Stimulated activated CD4-positive, alpha-beta T cell treated with anti-CD3 and anti-CD28 coated beads, Interleukin-15, amount 100 ng/mL, for 1 hour (primary cell): ENCODE data around the gene ACSF3.
"Not testable (repeated sequence)": the region's sequence is repeated elsewhere in the genome, so short reads cannot be mapped to it uniquely, and the experiment has no call there.

Experiments used
- DNase-seq, 2 donors: peaks; one replicate each; pipeline ENCODE4 v3.0.0-alpha.2; 2020; ENCODE audit warnings: low read depth in 1 of 2, low spot score in 1 of 2

ACSF3 gene

GRCh38 chr16:89072548-89073130 is 21.0 kb upstream of the ACSF3 start:
- no peak for DNase-seq

- no peak for DNase-seq
These were observed 20.1 kb upstream of the ACSF3 start for GRCh38 chr16:89073346-89074071.

GRCh38 chr16:89074072-89074674 is 19.5 kb upstream of the ACSF3 start:
- DNase-seq = not testable (repeated sequence)

GRCh38 chr16:89074803-89075688 is 18.6 kb upstream of the ACSF3 start:
- DNase-seq = no peak

- DNase-seq = no peak
These were observed 17.5 kb upstream of the ACSF3 start for GRCh38 chr16:89076159-89076558.

DNA sequence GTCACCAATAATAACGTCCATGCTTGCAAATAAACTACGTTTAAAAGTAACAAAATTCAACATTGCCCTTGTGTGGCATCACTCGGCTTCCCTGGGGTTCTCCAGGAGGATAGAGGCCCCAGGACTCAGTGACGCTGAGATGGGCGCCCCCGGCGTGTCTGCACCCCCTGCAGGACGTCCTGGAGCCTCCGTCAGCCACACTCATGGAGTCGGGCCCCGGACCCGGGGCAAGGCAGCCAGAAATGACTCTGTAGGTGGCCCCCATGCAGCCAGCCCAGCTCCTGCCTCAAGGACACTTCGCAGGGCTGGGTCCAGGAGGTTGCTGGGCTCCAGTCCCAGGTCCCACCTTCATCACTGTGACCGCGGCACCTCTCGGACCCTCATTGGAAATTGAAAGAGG is 16.6 kb upstream of the ACSF3 start:
- DNase-seq = no peak

GRCh38 chr16:89078172-89078571 is 15.5 kb upstream of the ACSF3 start:
- no peak for DNase-seq

- DNase-seq = no peak
These were observed 14.1 kb upstream of the ACSF3 start for GRCh38 chr16:89079434-89079980.

DNA sequence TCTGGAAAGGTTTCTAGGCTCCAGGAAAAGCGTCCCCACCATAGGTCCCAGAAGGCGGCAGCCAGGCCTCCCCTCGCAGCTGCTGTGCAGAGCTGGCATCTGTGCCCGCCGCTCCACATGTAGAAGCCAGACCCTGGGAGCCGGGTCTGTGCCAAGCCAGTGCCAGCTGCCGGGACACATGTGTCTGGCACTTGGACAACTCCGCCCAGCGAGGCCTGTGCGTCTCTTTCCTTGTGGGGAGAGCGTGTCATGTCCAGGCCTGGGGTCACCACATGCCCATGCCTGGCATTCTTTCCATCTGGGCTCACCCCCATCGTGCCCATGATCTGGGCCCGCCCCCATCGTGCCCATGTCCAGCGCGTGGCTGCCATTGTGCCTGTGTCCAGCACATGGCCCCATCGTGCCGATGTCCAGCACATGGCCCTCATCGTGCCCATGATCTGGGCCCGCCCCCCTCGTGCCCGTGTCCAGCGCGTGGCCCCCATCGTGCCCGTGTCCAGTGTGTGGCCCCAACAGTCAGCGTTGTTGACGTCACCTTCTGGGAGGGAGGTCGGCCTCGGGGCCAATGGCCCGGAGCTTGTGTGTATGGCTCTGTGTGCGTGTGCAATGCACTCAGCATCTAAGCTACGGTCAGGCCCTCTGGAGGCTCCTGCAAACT is 13.3 kb upstream of the ACSF3 start:
- DNase-seq = no peak

GRCh38 chr16:89081556-89081955 is 12.1 kb upstream of the ACSF3 start:
- no peak for DNase-seq

GRCh38 chr16:89084411-89084810 is 9.2 kb upstream of the ACSF3 start:
- no peak for DNase-seq

DNA sequence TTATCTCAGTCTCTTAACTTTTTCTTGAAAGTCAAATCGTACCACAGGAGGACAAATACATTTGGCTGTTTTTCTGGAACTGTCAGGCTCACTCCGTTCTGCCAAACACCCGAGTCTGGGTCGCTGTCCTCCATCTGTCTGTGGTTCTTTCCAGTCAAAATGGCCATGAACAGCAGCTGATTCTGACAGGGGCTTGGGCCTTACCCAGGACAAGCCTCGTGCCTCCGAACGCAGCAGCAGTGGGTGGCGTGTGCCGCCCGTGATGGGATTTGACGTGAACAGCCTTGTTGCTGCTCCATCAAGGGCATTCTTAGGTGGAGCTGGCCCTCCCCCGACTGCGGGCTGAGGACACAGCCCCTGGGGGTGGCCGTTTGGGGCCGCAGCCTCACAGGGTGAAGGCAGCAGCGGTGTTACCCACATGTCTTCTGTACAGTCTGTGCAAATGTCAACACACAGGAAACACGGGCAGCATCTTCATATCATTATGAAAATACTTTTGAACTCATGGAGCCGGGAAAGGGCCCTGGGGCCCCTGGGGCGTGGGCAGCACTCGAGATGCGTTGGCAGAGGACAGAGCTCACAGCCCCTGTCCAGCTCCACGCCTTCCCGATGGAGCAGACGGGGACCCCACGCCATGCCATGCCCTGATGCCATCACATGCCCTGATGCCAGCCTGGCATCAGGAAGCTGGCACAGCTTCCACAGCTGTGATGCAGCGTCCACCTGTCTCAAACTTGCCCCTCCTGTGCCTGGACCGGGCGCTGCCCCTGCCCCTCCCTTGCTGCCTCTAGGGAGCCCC is 8.6 kb upstream of the ACSF3 start:
- no peak for DNase-seq

- no peak for DNase-seq
These were observed 7.9 kb upstream of the ACSF3 start for GRCh38 chr16:89085755-89086154.

DNA sequence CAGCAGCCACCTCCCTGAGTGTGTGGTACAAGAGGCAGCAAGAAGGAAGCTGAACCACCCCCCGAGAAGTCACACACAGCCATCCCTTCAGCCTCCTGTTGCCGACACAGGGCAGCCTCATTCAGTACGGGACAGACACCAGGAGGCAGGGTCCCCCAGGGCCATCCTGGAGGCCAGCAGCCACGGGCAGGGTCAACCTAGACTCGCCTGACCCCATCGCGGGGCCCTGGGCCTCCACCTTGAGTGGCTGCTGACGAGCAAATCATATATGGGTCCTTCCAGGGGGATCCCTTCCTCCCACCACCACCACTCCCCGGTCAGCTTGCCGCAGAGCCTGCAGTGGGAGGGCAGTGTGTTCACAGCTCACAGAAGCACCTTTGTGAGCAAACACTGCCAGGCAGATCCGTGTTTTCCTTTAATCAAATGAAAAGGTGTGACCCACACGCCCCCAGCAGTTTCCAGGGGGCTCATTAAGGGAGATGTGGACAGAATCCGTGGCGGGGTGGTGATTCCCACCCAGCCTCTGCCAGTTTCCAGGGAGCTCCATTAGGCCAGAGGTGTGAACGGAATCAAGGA is 5.6 kb upstream of the ACSF3 start:
- no peak for DNase-seq

DNA sequence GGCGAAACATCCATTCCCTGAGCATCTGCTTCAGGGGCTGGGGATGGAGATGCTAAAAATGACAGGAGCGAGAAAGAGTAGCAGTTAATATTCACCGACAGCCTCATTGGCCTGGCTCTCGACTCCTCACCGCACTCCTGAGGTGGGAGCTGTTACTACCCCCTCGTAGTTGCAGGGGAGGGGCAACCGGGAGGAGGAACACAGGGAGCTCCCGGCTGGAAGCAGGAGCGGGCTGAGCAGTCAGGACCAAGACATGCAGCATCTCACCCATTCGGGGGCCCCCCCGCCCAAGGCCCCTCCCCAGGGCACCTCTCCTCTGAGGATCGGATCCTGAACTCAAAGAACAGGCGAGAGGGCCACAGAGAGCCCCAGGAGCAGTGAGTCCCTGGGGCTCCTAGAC is 4.5 kb upstream of the ACSF3 start:
- DNase-seq = no peak

GRCh38 chr16:89090182-89090630 is 3.4 kb upstream of the ACSF3 start:
- DNase-seq = no peak

- no peak for DNase-seq
These were observed 2.8 kb upstream of the ACSF3 start for GRCh38 chr16:89090669-89091426.

DNA sequence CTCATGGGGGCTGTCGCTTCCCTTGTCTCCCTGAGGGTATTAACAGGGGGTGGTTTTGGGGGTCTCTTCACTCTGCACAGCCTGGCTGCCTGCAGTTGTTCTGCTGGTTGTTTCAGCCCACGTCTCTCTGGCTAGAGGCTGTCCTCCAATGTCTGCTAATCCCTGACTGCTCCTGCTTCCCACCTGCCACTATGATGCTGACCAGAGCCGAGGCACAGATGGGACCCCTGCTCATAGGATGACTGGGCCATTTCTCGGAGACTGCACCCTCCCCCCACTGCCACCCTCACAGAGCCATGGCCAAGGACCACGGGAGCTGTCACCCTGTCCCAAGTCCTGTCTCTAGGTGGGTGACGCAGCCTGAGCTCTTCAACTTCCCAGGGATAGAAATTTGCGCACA is 1.6 kb upstream of the ACSF3 start:
- no peak for DNase-seq

DNA sequence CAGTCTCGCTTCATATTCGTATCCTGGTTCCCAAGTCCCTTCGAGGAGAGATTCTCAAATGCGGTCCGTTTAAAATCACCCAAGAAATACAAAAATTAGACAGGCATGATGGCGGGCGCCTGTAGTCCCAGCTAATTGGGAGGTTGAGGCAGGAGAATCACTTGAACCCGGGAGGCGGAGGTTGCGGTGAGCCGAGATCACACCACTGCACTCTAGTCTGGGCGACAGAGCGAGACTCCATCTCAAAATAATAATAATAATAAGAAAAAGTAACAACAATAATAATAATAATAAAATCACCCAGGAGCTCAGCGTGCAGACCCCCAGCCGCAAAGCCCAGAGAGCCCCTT is 425 bp upstream of the ACSF3 start:
- DNase-seq = not testable (repeated sequence)
